ENCODE measurements around the gene LRRC4C. TPM values are rescaled to one million over a fixed set of nuclear protein-coding genes. Genes with fewer than 3 reads are reported as not detected.

Gene LRRC4C
- total RNA-seq, 6 experiments from 2014 or later = 0.25 to 0.43 (median 0.27) TPM

DNA sequence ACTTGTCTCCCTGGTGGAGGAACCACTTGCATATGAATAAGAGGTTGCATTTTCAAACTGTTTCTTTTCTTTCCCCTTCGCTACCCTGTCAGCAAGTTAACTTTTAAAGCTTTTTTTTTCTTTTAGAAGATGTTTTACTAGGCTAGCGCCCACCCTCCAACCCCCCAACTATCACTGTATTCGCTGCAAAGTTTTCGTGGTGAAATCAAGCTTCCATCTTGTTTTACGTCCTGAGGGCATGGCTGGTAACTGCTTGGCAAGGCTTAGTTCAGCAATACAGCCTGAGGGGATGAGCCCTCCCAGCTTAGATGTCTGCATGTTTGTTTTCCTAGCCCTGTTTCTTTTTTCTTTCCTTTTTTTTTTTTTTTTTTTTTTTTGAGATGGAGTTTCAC lies 1359.3 kb downstream of the LRRC4C start:
- intact Hi-C loops (cut with DNase I) = no loop called here
- ATAC-seq (no peak), DNase-seq (no peak)
- no peaks in the 10 kb centered on the region for H3K4me1 ChIP-seq
- H3K9me3 ChIP-seq = no peaks in the 10 kb centered on the region
- H3K27me3 ChIP-seq = no peaks in the 10 kb centered on the region
- 74% methylated on average over 5 of the region's 5 CpGs for WGBS (ENCODE audit: insufficient coverage, low coverage, low lambda C conversion rate, missing lambda C conversion rate)
- no peak overlapping the region for H3K27ac ChIP-seq
- no peaks in the 10 kb centered on the region for H3K36me3 ChIP-seq
- no peak overlapping the region for H3K4me3 ChIP-seq
- TF ChIP-seq POLR2A (IDR thresholded peaks at IDR 0.05) = no peak
- TF ChIP-seq, protein P1, sequence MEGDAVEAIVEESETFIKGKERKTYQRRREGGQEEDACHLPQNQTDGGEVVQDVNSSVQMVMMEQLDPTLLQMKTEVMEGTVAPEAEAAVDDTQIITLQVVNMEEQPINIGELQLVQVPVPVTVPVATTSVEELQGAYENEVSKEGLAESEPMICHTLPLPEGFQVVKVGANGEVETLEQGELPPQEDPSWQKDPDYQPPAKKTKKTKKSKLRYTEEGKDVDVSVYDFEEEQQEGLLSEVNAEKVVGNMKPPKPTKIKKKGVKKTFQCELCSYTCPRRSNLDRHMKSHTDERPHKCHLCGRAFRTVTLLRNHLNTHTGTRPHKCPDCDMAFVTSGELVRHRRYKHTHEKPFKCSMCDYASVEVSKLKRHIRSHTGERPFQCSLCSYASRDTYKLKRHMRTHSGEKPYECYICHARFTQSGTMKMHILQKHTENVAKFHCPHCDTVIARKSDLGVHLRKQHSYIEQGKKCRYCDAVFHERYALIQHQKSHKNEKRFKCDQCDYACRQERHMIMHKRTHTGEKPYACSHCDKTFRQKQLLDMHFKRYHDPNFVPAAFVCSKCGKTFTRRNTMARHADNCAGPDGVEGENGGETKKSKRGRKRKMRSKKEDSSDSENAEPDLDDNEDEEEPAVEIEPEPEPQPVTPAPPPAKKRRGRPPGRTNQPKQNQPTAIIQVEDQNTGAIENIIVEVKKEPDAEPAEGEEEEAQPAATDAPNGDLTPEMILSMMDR (IDR thresholded peaks at IDR 0.05) = no peak

DNA sequence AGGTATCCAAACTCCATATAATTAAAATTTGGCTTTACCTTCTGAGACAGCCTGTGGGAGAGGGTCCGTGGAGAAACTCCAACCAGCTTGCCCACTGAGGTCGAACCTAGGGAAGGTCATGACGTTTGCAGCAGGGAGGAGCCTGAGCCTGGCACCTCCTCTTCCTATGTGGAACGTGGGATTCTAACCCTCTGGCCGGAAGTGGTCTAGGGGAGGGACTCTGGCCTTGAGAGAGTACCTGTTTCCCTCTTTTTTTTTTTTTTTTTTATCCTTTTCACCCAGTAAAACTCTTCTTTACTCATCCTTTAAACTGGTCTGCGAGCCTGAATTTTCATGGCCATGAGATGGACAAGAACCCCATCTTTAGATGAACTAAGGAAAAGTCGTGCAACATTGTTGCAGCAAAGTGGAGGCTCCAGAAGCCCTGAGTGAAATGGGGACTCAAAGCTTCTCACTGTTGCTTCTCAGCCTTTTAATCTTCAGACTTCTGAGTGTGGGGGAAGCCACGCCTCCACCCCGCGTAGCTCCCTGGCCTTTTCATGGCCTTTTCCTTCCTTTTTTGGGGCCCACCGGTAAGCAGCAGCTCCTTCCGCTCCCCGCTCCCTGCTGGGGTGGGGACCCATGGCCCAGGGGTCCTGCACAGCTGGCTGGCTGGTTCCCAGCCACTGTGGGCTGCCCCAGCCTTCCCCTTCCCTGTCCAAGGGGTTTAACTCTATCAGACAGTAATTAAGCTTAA lies 1359.9 kb downstream of the LRRC4C start:
- no peaks in the 10 kb centered on the region for H3K36me3 ChIP-seq
- ATAC-seq (no peak), DNase-seq (no peak)
- TF ChIP-seq POLR2A (IDR thresholded peaks at IDR 0.05) = no peak
- TF ChIP-seq, protein P1 (IDR thresholded peaks at IDR 0.05) = no peak
- H3K27ac ChIP-seq = no peak overlapping the region
- intact Hi-C loops (cut with DNase I) = no loop called here
- H3K9me3 ChIP-seq = no peaks in the 10 kb centered on the region
- no peak overlapping the region for H3K4me3 ChIP-seq
- no peaks in the 10 kb centered on the region for H3K27me3 ChIP-seq
- 33% methylated on average over 11 of the region's 13 CpGs for WGBS (ENCODE audit: insufficient coverage, low coverage, low lambda C conversion rate, missing lambda C conversion rate)
- no peaks in the 10 kb centered on the region for H3K4me1 ChIP-seq

DNA sequence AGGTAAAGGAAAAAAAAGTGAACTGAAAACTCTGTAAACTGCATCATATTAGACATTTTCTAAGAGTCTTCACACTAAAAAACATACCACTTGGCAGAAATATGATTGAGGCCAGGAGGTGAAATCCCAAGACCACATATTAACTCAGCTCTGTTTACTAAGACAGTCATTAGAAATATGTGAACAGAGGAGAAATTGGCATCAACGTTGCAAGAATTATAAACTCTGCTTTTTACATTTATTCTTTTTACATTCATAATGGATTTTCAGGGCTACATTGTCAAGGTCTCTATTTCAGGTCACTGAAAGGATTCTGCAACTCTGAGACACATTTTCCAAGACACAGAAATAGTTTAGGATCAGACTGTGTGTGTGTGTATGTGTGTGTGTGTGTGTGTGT lies 1364.0 kb downstream of the LRRC4C start:
- Histone ChIP-seq H3K36me3 (no peaks in the 10 kb centered on the region), H3K9me3 (no peaks in the 10 kb centered on the region), H3K4me1 (no peaks in the 10 kb centered on the region), H3K4me3 (no peak overlapping the region), H3K27me3 (no peaks in the 10 kb centered on the region), H3K27ac (no peak overlapping the region)
- intact Hi-C loops (cut with DNase I) = no loop called here
- no peak for DNase-seq
- no peak for TF ChIP-seq POLR2A (IDR thresholded peaks at IDR 0.05)
- TF ChIP-seq, protein P1 (IDR thresholded peaks at IDR 0.05) = no peak
- WGBS (ENCODE audit: insufficient coverage, low coverage, low lambda C conversion rate, missing lambda C conversion rate) = 39% methylated on average over 1 of the region's 1 CpG
- ATAC-seq = no peak

DNA sequence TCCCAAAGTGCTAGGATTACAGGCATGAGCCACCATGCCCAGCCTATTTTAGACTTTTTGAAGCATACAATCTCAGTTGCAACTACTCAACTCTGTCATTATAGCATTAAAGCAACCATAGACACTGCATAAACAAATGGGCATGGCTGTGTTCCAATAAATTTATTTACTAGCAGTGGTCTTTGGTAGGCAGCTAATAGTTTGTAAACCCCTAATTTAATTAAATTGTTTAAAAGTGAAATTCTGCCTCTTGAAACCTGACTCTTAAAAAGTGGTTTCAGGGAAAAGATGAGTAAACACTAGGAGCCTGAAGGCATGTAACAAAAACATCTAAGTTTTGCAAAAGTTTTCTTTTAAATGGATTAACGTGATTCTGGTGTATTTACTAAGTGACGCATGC lies 1364.5 kb downstream of the LRRC4C start:
- H3K36me3 ChIP-seq = no peaks in the 10 kb centered on the region
- 53% methylated on average over 2 of the region's 2 CpGs for WGBS (ENCODE audit: insufficient coverage, low coverage, low lambda C conversion rate, missing lambda C conversion rate)
- H3K4me1 ChIP-seq = no peaks in the 10 kb centered on the region
- no peak overlapping the region for H3K4me3 ChIP-seq
- DNase-seq = no peak
- no peaks in the 10 kb centered on the region for H3K9me3 ChIP-seq
- no peak overlapping the region for H3K27ac ChIP-seq
- no peaks in the 10 kb centered on the region for H3K27me3 ChIP-seq
- no peak for ATAC-seq
- TF ChIP-seq, protein P1 (IDR thresholded peaks at IDR 0.05) = no peak
- TF ChIP-seq POLR2A (IDR thresholded peaks at IDR 0.05) = no peak
- intact Hi-C loops (cut with DNase I) = no loop called here
